EH (cell line): ENCODE measurements around the gene CYFIP1.
A peak's percentile ranks its signal among the peaks of the same experiment; 100 is the strongest.

Experiments
- DNase-seq: peaks from one replicate; pipeline ENCODE4 v3.0.0-alpha.2; 2015; ENCODE audit warnings: low read depth

The CYFIP1 gene

DNA sequence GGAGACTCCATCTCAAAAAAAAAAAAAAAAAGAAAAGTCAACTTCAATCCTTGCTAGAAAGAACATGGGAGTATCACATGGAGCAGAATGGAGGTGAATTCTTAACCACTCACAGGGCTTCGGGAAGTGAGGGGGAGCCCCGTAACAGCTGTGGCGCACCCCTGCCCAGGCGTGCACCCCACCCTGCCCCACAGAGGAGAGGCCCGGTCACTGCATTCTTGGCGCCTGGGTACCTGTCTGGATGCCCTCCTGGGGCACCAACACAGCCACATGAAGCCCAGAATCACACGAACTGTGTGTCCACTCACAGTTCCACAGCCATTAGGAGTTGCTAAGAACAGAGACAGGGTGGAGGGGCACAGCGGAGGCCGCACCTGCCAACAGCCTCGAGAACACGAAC, 89.9 kb downstream of the CYFIP1 start:
- no peak for DNase-seq

DNA sequence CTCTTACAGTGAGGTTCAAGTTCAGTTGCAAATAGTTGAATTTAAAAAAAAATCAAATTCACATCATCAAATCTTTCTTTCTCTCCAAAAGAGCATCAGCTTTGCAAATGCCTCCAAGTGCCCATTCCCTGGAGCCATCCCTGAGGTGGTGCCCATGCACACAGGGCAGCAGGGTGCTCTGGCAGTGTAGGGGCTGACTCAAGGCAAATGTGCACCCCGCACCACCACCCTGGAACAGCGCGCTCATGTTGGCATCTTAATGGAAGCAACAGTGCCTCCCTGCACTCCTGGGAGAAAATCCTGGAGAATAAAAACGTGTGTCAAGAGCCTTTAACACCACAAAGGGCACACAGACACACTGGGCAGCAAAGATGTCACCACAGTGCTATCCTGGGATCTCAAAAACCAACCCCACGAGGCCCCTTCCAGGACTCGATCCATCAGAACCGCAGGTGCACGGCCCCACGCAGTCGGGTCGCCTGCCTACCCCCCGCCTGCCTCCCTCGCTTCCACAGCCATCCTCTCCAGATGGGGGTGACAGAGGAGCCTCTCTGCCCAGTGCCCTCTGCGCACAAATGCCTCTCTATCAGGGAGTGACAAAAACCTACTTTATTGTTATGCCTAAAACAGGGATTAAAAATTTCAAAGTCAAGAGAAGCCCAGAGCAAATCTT, 90.9 kb downstream of the CYFIP1 start:
- DNase-seq: no peak

DNA sequence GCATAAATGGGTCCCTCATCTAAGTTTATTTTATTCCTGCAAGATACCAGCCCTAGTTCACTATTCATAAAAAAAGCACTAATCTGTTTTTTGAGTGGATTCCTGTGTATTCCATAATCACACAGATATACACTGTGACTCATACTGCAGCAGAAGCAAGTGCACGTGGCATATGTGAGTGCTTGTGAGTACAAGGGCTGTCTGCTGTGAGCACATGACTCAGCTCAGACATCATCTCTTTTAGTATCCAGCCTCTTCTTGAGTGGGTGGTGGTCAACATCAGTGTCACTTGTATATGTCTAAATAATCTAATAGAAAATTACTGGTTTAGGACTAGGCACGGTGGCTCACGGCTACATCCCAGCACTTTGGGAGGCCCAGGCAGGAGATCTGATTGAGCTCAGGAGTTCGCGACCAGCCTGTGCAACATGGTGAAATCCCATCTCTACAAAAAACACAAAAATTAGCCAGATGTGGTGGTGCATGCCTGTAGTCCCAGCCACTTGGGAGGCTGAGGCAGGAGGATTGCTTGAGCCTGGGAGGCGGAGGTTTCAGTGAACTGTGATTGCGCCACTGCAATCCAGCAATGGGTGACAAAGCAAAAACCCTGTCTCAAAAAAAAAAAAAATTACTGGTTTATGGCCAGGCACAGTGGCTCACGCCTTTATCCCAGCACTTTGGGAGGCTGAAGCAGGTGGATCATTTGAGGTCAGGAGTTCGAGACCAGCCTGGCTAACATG, 91.9 kb downstream of the CYFIP1 start:
- DNase-seq: peak; percentile 97

DNA sequence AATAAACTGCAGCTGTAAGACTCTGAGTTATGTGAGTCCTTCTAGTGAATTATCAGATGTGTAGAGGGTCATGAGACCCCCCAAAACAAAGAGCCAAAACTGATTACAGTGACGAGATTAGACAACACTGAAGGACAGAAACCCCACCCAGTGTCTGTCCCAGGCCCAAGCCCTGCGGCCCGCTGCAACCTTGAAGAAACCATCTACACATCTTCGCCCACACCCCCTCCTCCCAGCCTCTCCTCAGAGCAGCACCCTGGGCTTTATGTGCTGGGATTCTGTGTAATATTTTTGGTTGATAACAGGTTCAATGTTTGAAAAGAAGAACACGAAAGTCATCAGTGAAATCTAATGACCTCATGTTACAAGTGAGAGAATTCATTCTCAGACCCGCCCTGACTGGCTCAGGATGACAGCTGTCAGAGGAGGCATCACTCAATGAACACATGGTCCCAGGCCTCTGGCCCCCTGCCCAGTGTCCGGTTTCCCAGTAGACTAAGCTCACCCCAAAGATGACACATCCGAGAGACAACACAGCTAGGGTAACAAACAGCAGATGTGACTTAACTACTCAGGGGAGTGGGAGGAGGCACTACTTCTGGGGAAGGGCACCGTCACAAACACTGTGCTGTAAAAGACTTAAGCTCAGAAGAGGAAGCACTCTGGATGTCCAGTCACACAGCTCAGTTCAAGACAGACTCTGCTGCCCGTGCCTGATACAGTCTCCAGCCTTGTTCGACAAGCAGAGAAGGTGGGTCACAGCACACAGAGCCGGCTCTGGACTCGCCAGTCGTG, 92.8 kb downstream of the CYFIP1 start:
- DNase-seq: peak; percentile 90

DNA sequence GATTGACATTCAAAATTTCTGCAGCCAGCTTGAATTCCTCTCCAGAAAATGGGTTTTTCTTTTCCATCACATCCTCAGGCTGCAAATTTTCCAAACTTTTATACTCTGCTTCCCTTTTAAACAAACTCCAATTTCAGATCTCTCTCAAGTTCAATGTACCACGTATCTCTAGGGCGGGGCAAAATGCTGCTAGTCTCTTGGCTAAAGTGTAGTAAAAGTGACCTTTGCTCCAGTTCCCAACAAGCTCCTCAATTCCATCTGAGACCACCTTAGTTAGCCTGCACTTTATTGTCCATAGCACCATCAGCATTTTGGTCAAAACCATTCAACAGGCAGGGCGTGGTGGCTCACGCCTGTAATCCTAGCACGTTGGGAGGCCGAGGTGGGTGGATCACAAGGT, 95.0 kb downstream of the CYFIP1 start:
- no peak for DNase-seq

DNA sequence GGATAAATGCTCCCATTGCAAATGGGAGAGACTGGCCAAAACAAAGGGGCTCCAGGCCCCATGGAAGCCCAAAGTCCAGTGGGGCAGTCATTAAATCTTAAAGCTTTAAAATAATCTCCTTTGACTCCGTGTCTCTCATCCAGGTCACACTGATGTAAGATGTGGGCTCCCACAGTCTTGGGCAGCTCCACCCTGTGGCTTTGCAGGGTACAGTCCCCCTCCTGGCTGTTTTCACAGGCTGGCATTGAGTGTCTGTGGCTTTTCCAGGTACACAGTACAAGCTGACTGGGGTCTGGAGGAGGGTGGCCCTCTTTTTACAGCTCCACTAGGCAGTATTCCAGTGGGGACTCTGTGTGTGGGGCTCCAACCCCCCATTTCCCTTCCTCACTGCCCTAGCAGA, 95.8 kb downstream of the CYFIP1 start:
- no peak for DNase-seq

DNA sequence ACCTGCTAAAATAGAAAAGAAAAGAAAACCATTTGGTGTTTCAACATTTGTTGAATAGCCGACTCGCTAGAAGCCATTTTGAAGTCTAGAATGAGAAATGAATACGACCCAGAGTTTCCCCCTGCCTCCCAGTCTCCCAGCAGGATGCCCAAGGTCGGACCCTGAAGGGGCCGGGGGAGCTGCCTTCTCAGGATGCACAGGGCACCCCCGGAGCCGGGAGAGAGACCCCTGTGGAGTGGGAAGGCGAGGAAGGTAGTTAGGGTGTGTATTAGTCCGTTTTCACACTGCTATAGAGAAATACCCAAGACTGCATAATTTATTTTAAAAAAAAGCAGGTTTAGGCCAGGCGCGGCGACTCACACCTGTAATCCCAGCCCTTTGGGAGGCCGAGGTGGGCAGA, 97.0 kb downstream of the CYFIP1 start:
- DNase-seq: no peak

DNA sequence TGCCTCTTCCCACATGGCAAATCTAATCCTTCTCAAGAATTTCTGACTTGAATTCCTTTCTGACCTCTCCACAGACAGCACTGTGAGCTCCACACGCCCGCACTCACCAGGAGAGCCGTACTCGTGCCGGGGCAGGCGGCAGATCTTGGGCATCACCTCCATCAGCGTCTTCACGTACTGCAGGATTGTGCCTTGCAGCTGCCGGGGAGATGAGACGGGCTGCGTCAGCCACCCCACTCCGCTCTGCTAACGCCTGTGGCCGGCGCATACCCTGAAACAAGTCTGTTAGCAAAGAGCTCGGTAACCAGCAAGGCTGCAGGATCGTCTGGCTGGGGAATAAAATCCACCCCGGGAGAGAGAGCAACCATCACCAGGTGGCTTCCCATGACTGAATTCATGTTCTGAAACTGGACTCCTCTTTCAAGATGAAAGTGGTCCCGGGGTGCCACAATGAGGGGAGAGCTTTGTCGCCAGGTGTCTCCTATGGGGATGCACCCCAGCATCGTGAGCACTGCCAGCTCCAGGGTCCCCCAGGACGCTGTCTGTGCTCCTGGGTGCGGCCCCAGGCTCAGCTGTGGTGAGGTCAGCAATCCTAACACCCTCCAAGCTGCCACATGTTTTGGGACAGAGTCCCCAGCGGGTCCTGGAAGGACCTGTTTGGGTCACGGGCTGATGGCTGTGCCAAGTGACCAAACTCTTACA, 98.3 kb downstream of the CYFIP1 start:
- no peak for DNase-seq

DNA sequence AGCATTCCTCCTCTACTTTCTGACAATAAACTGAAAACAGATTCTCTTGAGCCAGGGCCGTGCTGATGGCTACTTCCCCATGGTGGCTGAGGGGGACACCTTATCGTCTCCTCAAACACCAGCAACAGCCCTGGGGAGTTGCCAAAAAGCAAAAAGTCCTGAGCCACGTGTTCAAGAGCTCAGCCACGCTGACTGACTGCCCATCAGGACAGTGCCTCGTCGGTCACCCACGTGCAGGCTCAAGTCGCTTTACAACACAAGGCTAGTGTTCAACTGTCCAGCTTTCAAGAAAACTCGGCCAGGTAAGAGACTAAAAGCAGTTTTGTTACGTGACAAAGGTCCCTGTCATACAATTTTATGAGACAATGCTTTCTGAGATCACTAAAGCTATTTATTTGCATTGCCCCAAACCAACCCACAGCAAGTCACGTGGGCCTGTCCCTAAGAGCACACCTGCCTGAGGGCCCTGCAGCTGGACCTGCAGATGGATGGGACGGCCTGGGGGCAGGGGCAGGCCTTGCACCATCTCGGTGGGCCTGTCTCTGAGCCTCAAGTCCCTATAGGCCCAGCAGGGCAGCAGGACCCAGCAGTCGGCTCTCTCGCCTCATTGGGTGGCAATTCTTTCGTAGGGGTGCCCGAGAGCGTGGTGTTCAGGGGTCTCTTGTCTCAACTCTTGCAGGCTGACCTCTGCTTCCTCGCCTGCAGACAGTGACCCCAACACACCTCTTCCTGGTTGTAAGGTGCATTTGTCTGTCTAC, 99.0 kb downstream of the CYFIP1 start:
- DNase-seq: no peak

DNA sequence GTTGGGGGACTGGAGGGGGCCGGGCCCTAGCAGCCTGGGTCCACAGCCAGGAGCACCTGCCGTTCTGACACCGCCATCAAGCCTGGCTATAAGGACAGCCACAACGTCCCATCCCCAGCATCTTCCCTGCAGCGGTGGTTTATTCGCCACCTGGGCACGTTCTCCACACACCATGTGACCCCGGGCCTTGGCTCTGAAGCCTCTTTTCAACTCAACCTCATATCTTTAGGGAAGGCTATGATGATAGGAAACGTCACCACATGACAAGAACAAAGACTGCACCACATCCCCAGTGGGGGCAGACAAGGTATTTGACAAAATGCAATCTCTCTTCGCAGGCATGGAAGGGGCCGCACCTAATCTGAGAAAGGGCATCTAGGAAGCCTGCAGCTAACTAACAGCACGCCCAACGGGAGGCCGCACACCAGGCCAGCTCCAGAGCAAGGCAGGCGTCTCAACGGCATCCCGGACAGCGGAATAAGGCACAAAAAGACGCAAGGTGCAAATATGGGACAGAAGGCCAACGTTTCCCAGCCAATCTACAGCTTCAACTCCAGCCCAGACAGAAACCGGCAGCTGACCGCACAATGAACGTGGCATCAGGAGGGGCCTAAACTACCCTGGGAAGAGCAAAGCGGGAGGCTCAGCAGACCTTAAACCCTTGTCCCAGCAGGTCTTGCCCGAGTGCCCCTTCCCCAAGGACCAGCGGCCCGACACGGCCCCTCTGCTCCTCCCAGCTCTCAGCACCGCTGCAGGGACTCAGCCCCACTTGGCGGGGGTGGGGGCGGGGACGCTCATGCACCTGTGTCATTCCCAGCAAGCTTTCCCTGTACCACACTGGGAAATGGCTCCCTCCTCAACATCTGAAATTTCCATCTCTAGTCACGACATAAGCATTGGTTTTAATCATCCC, 99.8 kb downstream of the CYFIP1 start:
- DNase-seq: no peak

DNA sequence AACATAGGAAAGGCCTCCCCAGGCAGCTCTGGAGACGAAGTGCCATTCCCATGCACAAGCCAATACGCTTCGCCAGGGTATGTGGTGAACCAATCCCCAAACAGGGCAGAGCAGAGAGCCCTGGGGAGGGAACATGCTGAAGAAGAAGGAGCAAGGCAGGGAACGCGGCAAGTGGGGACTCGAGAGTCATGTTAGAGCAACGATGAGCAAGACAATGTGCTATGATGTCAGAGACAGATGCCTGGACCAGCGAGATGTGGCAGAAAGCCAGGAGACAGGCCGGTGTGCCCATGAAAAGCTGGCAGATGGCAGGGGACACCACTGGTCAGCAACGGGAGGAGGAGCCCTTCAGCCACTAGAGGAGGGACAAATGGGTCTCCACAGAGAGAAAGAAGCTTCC, 102.1 kb downstream of the CYFIP1 start:
- no peak for DNase-seq

DNA sequence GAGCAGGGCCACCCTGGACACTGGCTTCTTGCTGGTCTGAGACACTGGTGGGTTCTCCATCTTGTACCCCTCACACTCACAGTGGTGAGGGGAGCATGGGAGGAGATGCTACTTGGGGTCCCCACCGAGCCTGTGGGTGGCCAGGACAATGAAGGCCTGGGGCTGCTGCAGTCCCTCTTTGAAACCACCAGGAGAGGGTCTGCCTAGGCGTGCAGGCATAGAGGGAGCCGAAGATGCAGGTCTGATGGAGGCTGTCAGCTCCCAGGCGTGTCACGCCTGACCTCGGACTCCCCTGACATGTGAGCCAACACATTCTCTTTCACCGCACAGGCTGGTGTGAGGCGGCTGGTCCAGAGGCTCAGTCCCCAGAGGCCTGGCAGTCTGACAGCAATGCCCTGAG, 102.6 kb downstream of the CYFIP1 start:
- DNase-seq: no peak

DNA sequence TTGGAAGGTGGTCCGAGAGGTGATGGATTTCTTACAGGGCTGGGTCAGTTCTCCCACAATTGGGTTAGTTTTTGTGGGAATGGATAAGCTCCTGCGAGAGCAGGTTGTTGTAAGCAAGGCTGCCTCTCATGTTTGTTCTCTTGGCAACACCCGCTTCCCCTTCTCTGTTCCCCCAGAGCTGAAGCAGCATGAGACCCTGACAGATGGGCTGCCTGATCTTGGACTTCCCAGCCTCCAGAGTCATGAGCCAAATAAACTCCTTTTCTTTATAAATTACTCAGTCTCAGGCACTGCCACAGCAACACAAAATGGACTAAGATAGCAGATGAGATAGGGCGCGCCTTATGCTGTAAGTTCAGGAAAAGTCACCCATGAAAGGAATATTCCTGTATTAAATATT, 103.1 kb downstream of the CYFIP1 start:
- no peak for DNase-seq

DNA sequence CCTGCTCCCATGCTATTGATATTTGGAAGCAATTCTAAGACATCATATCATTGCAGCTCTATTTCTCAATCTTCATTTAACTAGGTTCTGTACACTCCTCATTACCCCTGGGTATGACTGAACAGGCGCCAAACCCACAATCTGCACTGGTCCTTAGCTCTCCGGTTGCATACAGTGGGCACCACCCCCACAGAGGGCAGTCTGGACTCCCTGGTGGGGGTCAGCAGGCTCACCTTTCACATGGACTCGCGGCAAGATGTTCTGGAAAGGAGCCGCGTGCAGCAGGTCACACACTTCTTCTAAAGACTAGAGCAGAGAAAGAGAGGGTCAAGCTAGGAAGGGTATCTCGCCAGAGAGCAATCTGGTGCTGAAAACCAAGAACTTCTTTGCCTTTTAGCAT, 105.2 kb downstream of the CYFIP1 start:
- no peak for DNase-seq

DNA sequence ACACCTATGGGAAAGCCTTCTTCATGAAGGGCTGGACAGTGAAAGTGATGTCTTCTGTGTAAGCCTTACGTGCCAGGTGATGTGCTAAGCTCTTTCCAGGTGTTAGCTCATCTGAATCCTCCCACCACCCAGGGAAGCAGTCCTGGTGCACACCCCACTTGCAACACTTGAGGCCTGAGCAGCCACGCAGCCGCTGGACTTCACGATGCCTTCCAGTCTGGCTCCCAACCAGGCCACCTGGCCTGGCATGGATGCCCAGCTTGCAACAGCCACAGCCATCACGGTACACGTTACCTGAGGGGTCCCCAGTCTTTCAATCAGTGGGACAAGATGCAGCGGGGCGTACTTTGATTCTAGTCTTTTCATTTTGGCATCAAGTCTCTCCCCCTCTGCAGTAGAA, 105.9 kb downstream of the CYFIP1 start:
- no peak for DNase-seq

DNA sequence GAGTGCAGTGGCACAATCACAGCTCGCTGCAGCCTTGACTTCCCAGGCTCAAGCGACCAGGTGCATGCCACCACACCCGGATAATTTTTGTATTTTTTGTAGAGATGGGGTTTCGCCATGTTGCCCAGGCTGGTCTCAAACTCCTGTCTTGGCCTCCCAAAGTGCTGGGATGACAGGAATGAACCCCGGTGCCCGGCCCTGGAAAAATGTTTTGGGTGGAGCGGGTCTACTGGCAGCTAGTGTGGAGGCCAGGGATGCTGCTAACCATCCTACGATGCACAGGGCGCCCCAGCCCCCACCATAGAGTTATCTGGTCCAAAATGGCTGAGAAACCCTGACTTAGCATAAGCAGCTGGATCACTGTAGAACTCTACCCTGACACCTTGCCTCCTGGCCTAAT, 106.3 kb downstream of the CYFIP1 start:
- DNase-seq: no peak

DNA sequence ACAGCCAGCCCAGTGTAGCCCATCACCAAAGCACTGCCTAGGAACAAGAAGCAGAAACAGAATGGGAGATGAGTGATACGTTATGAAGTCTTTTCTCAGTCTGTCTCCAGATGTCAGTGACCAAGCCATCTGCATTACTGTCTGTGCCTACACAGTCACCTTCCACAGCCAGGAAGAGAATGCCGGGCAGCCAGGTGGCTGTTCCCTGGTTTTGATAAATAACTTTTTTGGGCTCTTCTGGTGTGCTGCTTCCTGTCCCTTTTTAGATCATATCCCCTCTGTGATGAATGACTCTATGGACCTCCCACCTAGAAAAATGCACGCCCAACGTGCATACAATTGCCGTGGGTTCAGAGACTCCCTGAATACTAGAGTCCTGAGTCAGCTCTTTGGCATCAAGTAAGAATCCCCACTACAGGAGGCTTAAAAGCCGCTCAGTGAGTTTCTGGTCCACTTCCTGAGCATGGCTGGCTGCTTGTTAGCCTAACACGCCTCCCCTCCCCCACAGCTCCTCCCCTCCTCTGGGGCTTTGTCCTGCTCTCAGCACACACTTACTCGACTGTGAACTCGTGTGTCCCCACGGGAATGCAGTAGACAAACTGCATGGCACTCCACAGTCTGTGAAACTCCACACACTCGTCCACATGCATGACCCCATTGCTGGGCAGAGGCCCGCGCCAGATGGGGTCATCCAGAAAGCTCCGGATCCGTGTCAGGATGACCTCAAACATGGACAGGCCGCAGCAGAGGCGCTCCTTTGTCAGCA, 107.0 kb downstream of the CYFIP1 start:
- peak; percentile 91 for DNase-seq

DNA sequence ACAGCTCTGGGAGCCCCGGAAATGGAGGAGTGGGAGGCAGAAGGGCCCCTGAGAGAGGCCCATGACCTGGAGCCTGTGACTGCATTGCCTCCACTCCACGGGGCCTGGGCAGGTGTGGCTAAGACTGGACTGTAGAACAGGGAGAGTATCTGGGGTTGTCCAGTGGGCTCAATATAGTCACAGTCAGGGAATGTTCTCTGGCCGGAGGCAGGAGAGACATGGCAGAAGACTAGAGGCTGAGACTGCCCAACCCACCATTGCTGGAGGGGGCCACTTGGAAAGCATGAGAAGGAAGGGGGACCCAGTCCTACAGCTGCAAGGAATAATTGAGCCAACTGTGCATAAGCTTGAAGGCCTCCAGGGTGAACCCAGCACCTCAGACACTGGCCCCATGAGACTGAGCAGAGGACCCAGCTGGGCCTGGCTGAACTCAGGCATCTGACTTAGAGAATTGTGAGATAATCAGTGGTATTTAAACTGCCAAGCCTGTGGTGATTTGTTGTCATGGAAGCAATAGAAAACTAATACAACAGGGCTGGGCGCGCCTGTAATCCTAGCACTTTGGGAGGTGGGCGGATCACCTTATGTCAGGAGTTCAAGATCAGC, 108.6 kb downstream of the CYFIP1 start:
- no peak for DNase-seq

DNA sequence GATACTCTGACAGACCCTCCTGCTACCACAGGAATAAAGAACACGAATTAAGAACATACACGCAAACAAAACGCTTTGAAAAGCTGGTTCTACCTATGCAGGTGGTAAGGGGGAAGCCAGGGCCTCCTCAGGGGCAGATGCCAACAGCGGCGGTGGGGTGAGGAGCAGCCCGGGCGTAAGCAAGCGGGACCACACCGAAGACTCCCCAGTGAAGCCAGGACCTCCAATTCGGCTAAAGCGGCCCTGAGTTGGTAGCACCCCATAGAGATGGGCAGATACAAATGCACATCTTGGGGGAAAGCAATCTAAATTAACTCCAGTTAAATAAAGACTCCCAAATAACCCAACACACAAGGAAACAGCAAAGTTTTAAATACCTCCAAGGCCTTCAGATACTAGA, 109.3 kb downstream of the CYFIP1 start:
- DNase-seq: no peak

DNA sequence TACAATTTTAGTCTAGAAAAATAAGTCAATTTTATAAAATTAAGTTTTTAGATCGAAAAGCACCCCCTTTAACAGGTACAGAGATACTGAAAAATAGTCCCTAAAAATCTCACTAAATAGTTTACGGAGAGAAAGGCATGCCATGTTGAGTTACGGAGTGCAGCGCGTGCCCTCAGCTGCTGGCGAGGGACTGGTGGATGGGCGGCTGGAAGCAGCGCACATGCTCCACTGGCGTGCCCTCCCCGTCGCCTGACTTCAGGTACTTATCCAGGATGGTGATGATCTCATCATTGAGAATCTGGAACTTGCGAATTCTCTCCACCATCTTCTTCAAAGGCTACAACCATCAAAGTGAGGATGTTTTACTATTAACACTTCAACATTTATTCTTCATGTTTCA, 110.3 kb downstream of the CYFIP1 start:
- no peak for DNase-seq
